Karpas-422 (cell line): Measurements from ENCODE around the gene HLA-DOA. TPM values are rescaled to one million over a fixed set of nuclear protein-coding genes. Genes with fewer than 3 reads are reported as not detected.

Source experiments
- DNase-seq: peaks from one replicate; pipeline ENCODE4 v3.0.0-alpha.2; 2015
- H2AFZ ChIP-seq: fragments of 200-600 bp; sonication (generic); 2 replicates; pipeline ENCODE4 v1.6.1; 2014; ENCODE audit warnings: antibody characterized with exemption, low read length, mixed read lengths
- H3K27ac ChIP-seq: fragments of 200-600 bp; sonication (generic); 2 replicates; pipeline ENCODE4 v1.5.1; 2014; ENCODE audit warnings: mild to moderate bottlenecking, low read length, moderate library complexity
- H3K27me3 ChIP-seq: fragments of 200-600 bp; sonication (generic); 2 replicates; pipeline ENCODE4 v1.6.1; 2014; ENCODE audit warnings: low read length, mixed read lengths
- H3K36me3 ChIP-seq: fragments of 200-600 bp; sonication (generic); 2 replicates; pipeline ENCODE4 v1.6.1; 2014; ENCODE audit warnings: low read length, mixed read lengths; ENCODE audit not compliant: insufficient read depth
- H3K4me1 ChIP-seq: fragments of 200-600 bp; sonication (generic); 2 replicates; pipeline ENCODE4 v1.6.1; 2014; ENCODE audit warnings: mild to moderate bottlenecking, low read length, mixed read lengths
- H3K4me2 ChIP-seq: fragments of 200-600 bp; sonication (generic); 2 replicates; pipeline ENCODE4 v1.6.1; 2014; ENCODE audit warnings: low read length, low read depth, mild to moderate bottlenecking; ENCODE audit not compliant: poor library complexity, severe bottlenecking
- H3K4me3 ChIP-seq: fragments of 200-600 bp; sonication (generic); 2 replicates; pipeline ENCODE4 v1.5.1; 2014; ENCODE audit warnings: mild to moderate bottlenecking, antibody characterized with exemption, low read length, mixed read lengths
- H3K79me2 ChIP-seq: fragments of 200-600 bp; sonication (generic); 2 replicates; pipeline ENCODE4 v1.6.1; 2014; ENCODE audit warnings: mild to moderate bottlenecking, low read length, mixed read lengths
- H3K9ac ChIP-seq: fragments of 200-600 bp; sonication (generic); 2 replicates; pipeline ENCODE4 v1.6.0; 2014; ENCODE audit warnings: low read length
- H3K9me2 ChIP-seq: fragments of 200-600 bp; sonication (generic), shearing (Covaris generic); replicated peaks from 2 replicates; pipeline ENCODE4 v1.6.0; 2014; ENCODE audit warnings: mild to moderate bottlenecking, low read length, moderate library complexity; ENCODE audit not compliant: insufficient read depth
- H3K9me3 ChIP-seq: fragments of 300-700, 200-600 bp; sonication (generic); 2 replicates; pipeline ENCODE4 v1.6.1; 2014; ENCODE audit warnings: low read length, mixed read lengths
- H4K20me1 ChIP-seq: fragments of 200-600 bp; sonication (generic); 2 replicates; pipeline ENCODE4 v1.6.1; 2014; ENCODE audit warnings: mild to moderate bottlenecking, antibody characterized with exemption, low read length, low read depth; ENCODE audit not compliant: insufficient read depth
- total RNA-seq: library from RNA; depleted of rRNA; stranded (reverse); fragments of >200 nt; shearing (Covaris generic); gene quantifications from 2 replicates; pipeline ENCODE4 v1.2.3, GENCODE V29; 2014; ENCODE audit warnings: low replicate concordance; rRNA removed

The HLA-DOA gene
- total RNA-seq, 1 experiment from 2014 or later: 103 TPM

DNA sequence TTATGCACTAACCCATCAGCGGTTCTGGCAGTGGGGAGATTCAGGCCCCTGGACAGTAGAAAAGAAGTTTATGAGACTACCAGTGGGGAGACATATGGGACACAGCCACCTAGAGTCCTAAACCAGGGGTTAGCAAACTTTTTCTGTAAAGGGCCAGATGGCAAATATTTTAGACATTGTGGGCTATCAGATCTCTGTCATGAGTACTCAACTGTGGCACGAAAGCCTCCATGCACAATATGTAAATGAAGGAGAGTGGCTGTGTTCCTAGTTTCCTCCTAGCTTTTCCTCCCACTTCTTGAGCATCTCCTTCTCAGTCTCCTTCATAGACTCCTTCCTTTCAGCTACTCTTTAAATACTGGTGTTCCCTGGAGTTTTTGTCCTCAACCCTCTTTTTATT is 53.2 kb downstream of the HLA-DOA start:
- peaks cover 74% of the 10 kb centered on the region for H3K4me1 ChIP-seq
- DNase-seq: peak; percentile 83
- H3K9me3 ChIP-seq: no peaks in the 10 kb centered on the region

GRCh38 chr6:32954986-32955802 is 54.2 kb downstream of the HLA-DOA start:
- Histone ChIP-seq H3K27ac (peak overlapping the region; percentile 96), H3K79me2 (peaks cover 24% of the 10 kb centered on the region), H3K4me3 (peak overlapping the region; percentile 49), H3K9ac (peak overlapping the region; percentile 63), H3K27me3 (no peaks in the 10 kb centered on the region), H3K9me2 (no peaks in the 10 kb centered on the region), H2AFZ (0 out of 2 replicates have a peak overlapping the region, but pooled peaks have one; percentile 10), H3K36me3 (no peaks in the 10 kb centered on the region), H3K4me2 (peak overlapping the region; percentile 62), H3K4me1 (peaks cover 78% of the 10 kb centered on the region), H4K20me1 (no peaks in the 10 kb centered on the region), H3K9me3 (no peaks in the 10 kb centered on the region)
- DNase-seq: peak; percentile 83

More for the DNA sequence above, 53.2 kb downstream of the HLA-DOA start:
- H3K9me2 ChIP-seq: no peaks in the 10 kb centered on the region
- H3K4me2 ChIP-seq: peak overlapping the region; percentile 62
- H3K9ac ChIP-seq: peak overlapping the region; percentile 63
- H3K4me3 ChIP-seq: peak overlapping the region; percentile 49
- no peaks in the 10 kb centered on the region for H3K36me3 ChIP-seq
- peak overlapping the region; percentile 96 for H3K27ac ChIP-seq
- H4K20me1 ChIP-seq: no peaks in the 10 kb centered on the region
- H2AFZ ChIP-seq: no peak overlapping the region
- H3K79me2 ChIP-seq: peaks cover 21% of the 10 kb centered on the region
- H3K27me3 ChIP-seq: no peaks in the 10 kb centered on the region

DNA sequence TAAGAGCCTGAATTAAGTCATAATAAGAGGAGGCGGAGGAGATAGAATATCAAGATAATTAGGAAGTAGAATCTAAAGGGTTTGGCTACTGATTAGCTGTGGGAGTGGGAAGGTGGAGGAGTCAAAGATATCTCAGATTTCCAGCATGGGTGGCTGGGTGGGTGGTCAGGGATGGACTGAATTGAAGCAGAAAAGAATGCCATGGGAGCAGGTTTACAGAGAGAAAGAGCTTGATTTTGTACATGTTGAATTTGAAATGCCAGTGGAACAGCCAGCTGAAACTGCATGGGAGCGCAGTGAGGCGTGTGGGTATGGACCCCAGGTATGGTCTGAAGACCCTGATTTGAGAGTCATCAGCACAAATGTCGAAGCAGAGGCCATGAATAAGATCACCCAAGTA is 55.1 kb downstream of the HLA-DOA start:
- peaks cover 33% of the 10 kb centered on the region for H3K79me2 ChIP-seq

More for the DNA sequence above, 55.1 kb downstream of the HLA-DOA start:
- no peak for DNase-seq
- H3K27me3 ChIP-seq: no peaks in the 10 kb centered on the region
- H3K9me2 ChIP-seq: no peaks in the 10 kb centered on the region
- H3K4me3 ChIP-seq: no peak overlapping the region
- H3K9ac ChIP-seq: peak overlapping the region; percentile 63
- H3K9me3 ChIP-seq: no peaks in the 10 kb centered on the region
- H4K20me1 ChIP-seq: no peaks in the 10 kb centered on the region
- H3K4me2 ChIP-seq: peak overlapping the region; percentile 62
- H2AFZ ChIP-seq: peak overlapping the region; percentile 10; the same call in 1 of the 2 replicates
- H3K27ac ChIP-seq: peak overlapping the region; percentile 96
- peaks cover 6% of the 10 kb centered on the region for H3K36me3 ChIP-seq
- peaks cover 84% of the 10 kb centered on the region for H3K4me1 ChIP-seq

Other genes with a start within 250 kb of the HLA-DOA start
- gene HLA-DQB2, start 246.1 kb downstream of the HLA-DOA start, total RNA-seq: 0.14 TPM in 1 of 2 replicates, not detected in the other
- gene HLA-DOB, start 192.6 kb downstream of the HLA-DOA start, total RNA-seq: 77.3 and 91.6 TPM in 2 replicates
- 93.0 and 140 TPM in 2 replicates for gene TAP2, start 170.9 kb downstream of the HLA-DOA start, total RNA-seq
- 212 and 306 TPM in 2 replicates for gene PSMB8, start 165.5 kb downstream of the HLA-DOA start, total RNA-seq
- 120 and 171 TPM in 2 replicates for gene TAP1, start 155.9 kb downstream of the HLA-DOA start, total RNA-seq
- gene PSMB9, start 155.4 kb downstream of the HLA-DOA start, total RNA-seq: 185 and 284 TPM in 2 replicates
- 116 and 142 TPM in 2 replicates for gene HLA-DMB, start 68.6 kb downstream of the HLA-DOA start, total RNA-seq
- 325 and 451 TPM in 2 replicates for gene HLA-DMA, start 56.5 kb downstream of the HLA-DOA start, total RNA-seq
- 201 and 221 TPM in 2 replicates for gene BRD2, start 41.0 kb downstream of the HLA-DOA start, total RNA-seq
- 571 and 780 TPM in 2 replicates for gene HLA-DPA1, start 64.1 kb upstream of the HLA-DOA start, total RNA-seq
- gene HLA-DPB1, start 66.4 kb upstream of the HLA-DOA start, total RNA-seq: 236 and 601 TPM in 2 replicates
- gene COL11A2, start 182.9 kb upstream of the HLA-DOA start, total RNA-seq: 0.41 and 1.0 TPM in 2 replicates
- gene RXRB, start 191.1 kb upstream of the HLA-DOA start, total RNA-seq: 26.2 and 31.1 TPM in 2 replicates
- gene SLC39A7, start 191.3 kb upstream of the HLA-DOA start, total RNA-seq: 14.0 and 31.9 TPM in 2 replicates
- gene HSD17B8, start 195.1 kb upstream of the HLA-DOA start, total RNA-seq: 15.5 and 26.2 TPM in 2 replicates
- gene RING1, start 198.9 kb upstream of the HLA-DOA start, total RNA-seq: 14.2 and 38.7 TPM in 2 replicates